ENCODE results near the gene ZNF678.

GRCh38 chr1:227603327-227603726 is 40.0 kb downstream of the ZNF678 start:
- TF ChIP-seq CTCF (IDR thresholded peaks at IDR 0.05): no peak
- no peak for TF ChIP-seq EZH2 (IDR thresholded peaks at IDR 0.05)
- no peak for TF ChIP-seq EZH2phosphoT487 (IDR thresholded peaks at IDR 0.05)

Measured in neural progenitor cell (in vitro differentiated cells).